GM15510 (cell line): ENCODE data around the gene TANGO2.

Experiments used
- POLR2A ChIP-seq: IDR thresholded peaks from 3 replicates; pipeline ENCODE4 v1.6.1; 2011; ENCODE audit warnings: borderline replicate concordance; ENCODE audit not compliant: insufficient read length; ENCODE audit errors: extremely low read depth

TANGO2 gene

DNA sequence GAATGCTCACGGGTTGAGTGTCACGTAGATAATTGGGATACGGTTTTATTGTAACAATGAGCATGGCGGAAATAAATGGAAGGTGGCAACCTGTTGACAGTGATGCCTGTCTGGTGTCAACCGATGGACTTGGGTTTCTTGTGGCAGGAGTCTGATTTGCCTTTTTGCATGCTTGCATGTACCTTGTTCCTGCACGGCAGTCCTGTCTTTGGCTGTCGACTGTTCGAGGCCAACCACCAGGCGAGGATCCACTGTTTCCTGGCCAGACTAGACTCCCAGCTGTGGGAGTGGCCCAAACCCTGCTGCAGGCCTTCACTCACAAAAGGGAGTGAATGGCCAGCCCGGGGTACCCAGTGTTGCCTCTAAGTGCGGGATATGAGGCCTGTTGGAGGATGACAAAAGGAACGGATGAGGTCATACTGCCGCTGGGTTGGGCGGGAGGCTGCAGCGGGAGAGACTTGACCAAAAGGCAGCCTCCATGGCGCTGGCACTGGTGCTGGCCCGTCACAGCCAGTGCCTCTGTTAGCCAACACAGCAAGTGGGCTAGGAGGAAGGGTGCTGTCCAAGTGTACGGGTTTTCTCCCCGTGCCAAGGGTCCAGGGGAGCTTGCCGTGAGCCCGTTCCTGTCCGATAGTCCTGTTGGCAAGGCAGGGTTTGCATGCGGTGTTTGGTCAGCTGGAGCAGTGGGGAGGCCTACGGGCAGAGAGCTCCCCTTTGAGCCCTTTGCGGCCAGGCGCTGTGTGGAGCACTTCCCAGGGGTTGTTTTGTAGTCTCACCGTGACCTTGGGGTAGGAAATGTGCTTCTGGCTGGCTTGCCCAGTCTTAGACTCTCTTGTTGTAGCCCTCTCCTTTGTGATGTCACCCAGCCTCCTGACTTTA is 60.1 kb downstream of the TANGO2 start:
- TF ChIP-seq POLR2A: no peak

DNA sequence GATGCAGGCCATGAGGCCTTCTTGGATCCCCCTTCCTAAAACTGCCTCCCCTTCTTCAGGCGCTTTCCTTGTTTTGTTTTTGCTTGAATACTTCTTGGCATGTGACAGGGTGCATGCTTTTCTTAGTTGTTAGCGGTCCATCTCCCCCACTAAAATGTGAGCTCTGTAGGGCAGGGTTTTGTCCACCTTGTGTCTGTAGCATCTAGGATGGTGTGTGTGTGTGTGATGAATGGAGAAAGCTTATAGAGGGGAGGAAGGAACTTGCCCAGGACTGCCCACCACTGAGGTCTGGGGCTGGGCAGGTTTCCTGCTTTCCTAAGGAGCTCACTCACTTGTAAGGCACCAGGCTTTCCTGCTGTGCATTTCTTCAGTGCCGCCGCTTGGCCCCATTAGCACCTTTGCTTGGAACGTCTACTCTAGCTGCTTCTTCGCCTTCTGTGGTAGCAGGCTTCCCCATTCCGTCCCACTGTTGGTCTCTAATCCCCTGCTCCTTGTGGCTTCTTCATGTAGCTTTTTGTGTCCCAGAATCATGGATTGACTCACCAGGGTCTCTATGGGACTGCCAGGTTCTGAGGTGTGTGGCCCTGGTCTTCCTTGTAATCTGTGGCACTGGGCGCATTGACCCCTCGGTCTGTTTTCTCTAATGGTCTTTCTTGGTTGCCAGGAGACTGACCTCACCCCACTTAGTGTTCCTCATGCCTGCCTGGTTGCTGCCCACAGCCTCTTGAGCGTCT is 62.4 kb downstream of the TANGO2 start:
- TF ChIP-seq POLR2A: no peak

DNA sequence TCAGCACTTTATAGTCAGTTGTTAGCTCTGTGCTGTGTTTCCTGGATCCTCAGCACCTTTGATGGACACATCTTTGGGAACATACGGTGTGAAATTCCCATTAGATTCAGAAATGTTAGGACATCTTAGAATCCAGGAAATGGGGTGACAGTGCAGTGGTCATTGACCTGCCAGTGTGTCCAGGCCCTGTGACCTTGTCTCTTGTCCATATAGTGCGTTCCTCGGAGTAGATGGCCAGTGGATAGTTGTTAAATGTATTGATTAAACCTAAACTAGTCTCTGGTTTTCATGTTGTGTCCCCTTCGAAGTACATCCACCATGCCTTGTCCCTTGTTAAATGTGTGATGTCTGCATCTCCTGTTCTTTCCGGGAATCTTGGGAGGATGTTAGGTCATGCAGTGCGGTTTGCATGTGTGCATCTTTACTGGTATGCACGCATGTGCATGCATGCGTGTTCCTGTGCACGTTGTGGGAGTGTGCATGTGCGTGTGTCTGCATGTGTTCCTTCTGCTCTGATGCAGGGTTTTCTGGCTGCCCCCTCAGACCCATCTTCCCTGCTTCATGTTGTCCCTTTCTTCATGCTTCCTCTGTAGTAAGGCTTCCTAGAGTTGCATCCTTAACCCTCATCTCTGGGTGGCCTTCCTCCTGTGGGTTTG is 63.1 kb downstream of the TANGO2 start:
- no peak for TF ChIP-seq POLR2A

DNA sequence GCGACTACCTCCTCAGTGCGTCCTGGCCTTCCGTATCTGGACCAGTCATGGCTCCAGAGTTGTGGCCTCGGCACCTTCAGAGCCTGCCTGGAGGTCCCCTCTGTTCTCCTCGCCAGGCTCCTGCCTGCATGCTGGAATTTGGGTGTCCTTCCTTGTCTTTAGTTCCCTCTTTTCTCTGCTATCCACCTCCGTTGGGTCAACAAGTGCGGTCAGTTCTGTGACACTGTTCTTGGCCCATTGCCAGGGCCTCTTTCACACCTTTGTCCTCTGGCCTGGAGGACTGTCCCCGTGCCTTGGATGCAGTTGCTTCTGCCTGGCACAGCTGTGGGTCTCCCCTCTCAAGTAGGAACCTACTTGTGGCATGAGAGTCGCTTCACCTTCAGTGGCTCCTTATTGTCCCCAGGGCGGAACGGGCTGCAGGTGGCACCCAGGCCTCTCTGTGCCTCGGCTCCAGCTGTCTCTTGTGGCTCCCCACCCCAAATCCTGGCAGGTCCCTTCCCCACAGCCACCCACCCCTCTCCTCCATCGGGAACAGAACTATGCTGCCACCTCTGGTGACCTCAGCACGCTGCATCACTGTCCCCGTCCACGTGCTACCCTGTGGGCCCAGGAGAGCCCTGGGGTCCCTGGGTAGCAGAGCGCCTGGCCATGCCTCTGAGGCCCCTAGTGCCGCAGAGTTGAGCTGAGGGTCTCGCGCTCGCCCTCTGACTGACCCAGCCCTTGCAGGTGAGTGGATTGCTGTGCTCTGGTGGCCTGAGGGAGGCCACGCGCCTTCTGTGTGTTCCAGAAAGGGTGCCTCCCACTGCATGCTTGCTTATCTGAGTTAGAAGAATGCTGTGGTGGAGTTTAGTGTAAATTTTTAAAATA is 63.9 kb downstream of the TANGO2 start:
- no peak for TF ChIP-seq POLR2A

DNA sequence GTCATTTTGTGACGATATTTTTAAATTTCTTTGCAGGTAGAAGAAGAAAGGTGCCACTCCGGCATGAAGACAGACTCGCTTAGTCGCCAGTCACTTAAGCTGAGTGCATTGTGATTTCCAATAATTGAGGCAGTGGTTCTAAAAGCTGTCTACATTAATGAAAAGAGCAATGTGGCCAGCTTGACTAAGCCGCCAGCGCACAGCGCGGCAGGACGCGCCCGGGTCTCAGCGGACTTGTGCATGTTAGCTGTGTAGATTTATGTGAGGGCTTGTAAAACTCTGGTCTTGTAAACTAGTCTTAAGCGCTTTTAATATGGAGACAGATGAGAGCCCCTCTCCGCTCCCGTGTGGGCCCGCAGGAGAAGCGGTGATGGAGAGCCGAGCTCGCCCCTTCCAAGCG is 64.7 kb downstream of the TANGO2 start:
- no peak for TF ChIP-seq POLR2A

DNA sequence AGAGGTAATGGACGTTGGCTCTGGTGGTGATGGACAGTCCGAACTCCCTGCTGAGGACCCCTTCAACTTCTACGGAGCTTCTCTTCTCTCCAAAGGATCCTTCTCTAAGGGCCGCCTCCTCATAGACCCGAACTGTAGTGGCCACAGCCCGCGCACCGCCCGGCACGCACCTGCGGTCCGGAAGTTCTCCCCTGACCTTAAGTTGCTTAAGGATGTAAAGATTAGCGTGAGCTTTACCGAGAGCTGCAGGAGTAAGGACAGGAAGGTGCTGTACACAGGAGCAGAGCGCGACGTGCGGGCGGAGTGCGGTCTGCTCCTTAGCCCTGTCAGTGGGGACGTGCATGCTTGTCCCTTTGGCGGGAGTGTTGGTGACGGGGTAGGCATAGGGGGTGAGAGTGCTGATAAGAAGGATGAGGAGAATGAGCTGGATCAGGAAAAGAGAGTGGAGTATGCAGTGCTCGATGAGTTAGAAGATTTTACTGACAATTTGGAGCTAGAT is 65.2 kb downstream of the TANGO2 start:
- TF ChIP-seq POLR2A: no peak

DNA sequence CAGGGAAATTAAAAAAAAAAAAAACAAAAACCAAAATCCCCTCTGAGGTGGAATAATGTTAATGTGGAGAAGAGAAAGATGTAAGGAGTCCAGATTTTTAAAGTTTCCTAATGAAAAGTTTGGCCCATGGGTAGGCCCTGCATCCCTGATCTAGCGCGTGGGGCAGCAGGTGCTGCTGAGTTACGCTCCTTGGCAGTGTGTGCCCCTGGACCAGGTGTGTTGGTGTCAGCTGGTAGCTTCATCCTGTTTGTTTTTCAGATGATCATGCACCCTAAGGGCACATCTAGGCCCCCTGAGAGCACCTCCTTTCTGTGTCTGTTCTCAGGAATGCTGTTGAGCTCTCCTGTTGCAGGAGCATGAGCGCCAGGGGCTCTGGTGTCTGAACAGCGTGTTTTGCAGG is 65.9 kb downstream of the TANGO2 start:
- no peak for TF ChIP-seq POLR2A

DNA sequence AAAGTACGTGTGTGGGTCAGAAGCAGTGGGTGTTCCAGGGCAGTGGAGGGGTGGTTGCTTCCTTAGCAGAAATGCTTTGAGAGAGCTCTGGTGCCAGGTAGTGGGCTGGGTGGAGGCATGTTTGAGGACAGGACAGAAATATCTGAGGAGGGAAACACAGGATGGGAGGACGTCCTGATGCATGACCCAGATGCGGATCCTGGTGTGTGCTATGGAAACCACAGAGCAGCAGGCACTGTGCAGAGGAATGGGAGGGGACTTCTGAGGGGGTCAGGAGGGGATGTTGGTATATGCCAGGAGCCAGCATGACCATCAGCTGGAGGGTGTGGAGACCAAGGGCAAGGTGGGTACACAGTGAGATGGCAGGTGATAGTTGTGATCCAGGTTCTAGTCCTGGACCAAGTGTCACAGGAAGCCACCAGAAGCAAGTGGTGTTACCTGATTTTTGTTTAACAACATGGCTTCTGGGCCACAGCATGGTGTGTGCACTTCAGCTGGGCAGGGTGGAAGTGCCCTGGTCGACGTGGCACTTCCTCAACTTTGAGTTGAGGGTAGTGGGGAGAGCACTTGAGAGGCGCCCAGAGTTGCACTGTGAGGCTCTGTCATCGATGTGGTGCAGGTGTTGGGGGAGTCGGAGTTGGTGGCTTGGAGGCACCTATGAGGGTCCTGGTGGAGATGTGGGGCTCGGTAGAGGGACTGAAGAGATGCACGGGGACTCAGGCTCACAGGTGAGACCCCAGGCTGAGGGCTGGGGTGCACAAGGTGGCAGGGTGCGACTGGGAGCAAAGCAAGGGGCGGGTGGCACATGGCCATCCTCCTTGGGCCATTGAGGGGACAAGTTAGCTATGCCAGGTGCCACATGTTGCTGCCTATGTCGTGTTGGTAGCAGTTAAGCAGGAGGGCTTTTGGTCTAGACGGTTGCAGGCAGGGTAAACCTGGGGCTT is 66.7 kb downstream of the TANGO2 start:
- TF ChIP-seq POLR2A: no peak

DNA sequence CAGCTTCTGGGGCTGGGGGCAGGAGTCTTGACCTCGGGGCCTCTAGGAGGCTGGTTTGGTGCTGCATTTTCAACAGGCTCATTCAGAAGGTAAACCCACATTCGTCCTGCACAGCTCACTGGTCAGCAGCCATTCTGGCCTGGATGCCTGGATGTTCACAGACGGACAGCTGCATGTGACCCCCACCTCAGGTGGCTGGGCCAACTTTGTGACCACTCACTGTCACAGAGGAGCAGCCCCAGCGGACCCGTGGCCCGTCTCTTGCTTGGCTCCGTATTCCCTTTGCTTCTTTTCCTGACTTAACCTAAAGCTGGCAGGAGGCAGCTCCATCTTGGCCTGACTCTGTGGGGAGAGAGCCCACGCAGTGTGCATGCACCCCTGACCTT is 67.3 kb downstream of the TANGO2 start:
- no peak for TF ChIP-seq POLR2A

DNA sequence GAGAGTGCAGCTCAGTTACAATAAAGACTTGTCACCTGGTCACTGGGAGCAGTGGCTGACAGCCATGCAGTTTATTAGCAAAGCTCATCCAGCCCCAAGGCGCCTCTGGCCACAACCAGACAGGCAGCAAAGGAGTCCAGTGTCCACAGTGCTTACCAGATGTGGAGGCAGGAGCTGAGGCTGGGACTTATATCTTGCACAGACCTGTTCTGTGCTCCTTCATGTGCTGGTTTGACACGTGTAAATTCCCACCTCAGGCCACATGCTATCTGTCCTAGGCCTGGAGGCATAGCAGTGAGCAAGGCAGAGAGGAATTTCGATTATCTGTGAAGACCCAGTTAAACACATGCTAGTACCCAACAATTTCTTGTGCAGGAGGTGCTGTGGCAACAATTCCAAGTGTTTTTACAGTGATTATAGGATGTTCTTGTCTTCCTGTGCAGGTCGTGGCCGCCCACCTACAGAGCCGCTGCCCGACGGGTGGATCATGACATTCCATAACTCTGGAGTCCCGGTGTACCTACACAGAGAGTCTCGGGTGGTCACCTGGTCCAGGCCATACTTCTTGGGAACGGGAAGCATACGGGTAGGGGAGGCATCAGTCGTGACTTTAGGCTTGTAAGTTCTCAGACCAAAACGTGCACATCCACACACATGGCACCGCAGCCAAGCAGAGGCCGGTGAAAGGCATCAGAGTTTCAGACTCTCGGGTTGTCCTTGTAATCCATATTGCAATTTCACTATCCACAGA is 68.5 kb downstream of the TANGO2 start:
- no peak for TF ChIP-seq POLR2A

DNA sequence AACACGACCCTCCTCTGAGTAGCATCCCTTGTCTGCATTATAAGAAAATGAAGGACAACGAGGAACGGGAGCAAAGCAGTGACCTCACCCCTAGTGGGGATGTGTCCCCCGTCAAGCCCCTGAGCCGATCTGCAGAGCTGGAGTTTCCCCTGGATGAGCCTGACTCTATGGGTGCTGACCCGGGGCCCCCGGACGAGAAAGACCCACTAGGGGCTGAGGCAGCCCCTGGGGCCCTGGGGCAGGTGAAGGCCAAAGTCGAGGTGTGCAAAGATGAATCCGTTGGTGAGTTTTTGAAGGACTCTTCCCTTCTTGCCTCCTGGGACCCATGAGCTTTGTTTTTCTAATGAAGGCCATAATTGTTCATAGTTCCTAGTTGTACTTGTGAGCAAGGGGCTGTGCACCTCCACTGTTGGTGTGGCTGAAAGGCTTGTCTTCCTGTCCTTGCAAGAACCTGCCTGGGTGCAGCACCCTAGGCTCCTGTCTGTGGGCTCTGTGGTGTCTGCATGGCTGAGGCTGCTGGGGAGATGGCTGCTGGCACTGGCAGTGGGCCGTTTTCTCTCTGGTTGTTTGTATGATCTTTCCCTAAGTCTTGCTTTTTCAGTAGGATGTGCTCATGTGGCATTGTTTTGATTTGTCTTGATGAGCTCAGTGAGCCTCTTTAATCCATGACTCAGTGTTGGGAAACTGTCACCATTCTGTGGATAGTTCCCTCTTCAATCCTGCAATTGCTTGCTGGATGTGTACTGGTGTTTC is 69.2 kb downstream of the TANGO2 start:
- no peak for TF ChIP-seq POLR2A

DNA sequence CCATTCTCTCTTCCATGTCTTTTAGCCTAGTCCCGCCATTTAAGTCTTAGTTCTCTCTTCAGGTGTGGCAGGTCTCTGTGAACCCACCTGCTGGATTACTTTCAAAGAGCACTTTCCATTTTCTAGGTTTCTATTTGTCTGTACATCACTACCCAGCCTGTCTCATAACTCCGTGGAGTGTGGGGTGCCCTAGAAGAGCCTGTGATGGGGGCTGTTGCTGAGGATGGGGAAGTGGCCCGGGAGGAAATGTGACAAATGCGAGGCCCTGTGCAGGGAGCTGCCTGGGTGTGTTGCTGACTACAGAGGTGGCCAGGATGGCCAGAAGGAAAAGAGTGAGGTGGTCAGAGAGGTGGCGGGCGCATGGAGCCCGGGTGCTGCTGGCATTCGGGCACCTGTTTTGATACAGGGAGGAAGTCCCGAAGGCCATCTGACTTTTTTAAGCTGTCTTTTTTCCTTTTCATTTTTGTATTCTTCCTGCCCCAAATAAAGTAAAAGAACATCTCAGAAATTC is 69.9 kb downstream of the TANGO2 start:
- TF ChIP-seq POLR2A: no peak
